Progenitor cell of endocrine pancreas (in vitro differentiated cells): ENCODE data around the gene PCID2. TPM values are rescaled to one million over a fixed set of nuclear protein-coding genes. Genes with fewer than 3 reads are reported as not detected.

Experiments used
- DNase-seq: peaks from one replicate; pipeline ENCODE4 v3.0.0; 2021; ENCODE audit warnings: low spot score; ENCODE audit not compliant: unreplicated experiment
- H3K27ac Mint-ChIP-seq: 2 replicates; pipeline ENCODE4 v1.8.0; 2021; ENCODE audit warnings: mild to moderate bottlenecking, moderate library complexity, mixed read lengths
- H3K27me3 Mint-ChIP-seq: 2 replicates; pipeline ENCODE4 v1.8.0; 2021; ENCODE audit warnings: mixed read lengths
- H3K36me3 Mint-ChIP-seq: 2 replicates; pipeline ENCODE4 v1.8.0; 2022; ENCODE audit warnings: mixed read lengths; ENCODE audit not compliant: insufficient read depth
- H3K4me1 Mint-ChIP-seq: 2 replicates; pipeline ENCODE4 v1.8.0; 2021; ENCODE audit warnings: low read depth, mixed read lengths
- H3K4me3 Mint-ChIP-seq: 2 replicates; pipeline ENCODE4 v1.8.0; 2021; ENCODE audit warnings: low read depth, mild to moderate bottlenecking, moderate library complexity, mixed read lengths
- H3K9me3 Mint-ChIP-seq: 2 replicates; pipeline ENCODE4 v1.8.0; 2021; ENCODE audit warnings: low read depth, mixed read lengths
- total RNA-seq: library from RNA; stranded (reverse); gene quantifications from 2 replicates; pipeline ENCODE4 v1.2.1, GENCODE V29; 2021
- TF ChIP-seq, protein P1 (sequence below): fragments of 200-600 bp; sonication (generic); IDR thresholded peaks from one replicate; pipeline ENCODE4 v1.5.0; 2021; ENCODE audit warnings: antibody characterized with exemption, mild to moderate bottlenecking; ENCODE audit not compliant: unreplicated experiment

PCID2 gene
- total RNA-seq, 1 donor from 2014 or later, result 58.7 TPM

DNA sequence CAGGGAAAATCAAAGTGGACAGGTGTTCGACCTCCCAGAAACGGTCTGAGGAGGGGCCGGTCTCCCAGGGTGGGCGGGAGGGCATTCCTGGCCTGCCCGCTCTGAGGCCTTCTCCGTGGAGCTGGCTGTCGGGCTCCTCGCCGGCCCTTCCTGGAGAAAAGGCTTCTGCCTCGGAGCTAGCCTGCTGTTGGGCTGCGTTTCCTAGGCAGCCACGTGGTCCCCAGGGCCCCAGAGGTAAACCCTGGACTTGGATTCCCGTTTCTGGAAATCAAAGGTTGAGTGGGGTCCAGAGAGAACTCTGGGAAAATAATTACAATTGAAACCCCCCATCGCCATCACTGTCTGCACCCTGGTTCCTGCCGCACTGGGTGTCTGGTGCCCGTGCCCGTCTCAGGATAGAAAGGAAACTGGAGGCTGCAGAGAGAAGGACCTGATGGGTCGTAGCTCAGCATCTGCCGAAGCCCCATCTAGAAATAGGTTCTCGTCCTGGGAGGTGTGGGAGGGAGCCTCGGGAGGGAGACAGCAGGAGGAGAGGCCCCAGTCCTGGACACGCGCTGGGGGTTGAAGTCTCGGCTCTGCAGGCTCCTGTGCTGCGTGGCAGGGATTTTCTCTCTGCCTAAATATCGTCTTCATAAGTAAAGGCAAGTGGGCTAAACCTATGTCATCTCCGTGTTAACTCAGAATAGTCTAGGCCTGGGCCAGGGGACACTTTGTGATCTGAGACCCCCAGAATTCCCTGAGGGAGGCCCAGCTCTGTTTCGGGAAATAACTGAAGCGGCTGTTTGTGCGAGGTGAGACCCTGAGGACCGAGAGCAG, 57.7 kb downstream of the PCID2 start:
- no peak for DNase-seq
- H3K4me1 Mint-ChIP-seq, result peaks cover 9% of the 10 kb centered on the region
- no peaks in the 10 kb centered on the region for H3K9me3 Mint-ChIP-seq
- peaks cover 23% of the 10 kb centered on the region for H3K27me3 Mint-ChIP-seq
- TF ChIP-seq, protein P1, sequence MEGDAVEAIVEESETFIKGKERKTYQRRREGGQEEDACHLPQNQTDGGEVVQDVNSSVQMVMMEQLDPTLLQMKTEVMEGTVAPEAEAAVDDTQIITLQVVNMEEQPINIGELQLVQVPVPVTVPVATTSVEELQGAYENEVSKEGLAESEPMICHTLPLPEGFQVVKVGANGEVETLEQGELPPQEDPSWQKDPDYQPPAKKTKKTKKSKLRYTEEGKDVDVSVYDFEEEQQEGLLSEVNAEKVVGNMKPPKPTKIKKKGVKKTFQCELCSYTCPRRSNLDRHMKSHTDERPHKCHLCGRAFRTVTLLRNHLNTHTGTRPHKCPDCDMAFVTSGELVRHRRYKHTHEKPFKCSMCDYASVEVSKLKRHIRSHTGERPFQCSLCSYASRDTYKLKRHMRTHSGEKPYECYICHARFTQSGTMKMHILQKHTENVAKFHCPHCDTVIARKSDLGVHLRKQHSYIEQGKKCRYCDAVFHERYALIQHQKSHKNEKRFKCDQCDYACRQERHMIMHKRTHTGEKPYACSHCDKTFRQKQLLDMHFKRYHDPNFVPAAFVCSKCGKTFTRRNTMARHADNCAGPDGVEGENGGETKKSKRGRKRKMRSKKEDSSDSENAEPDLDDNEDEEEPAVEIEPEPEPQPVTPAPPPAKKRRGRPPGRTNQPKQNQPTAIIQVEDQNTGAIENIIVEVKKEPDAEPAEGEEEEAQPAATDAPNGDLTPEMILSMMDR, result no peak
- H3K27ac Mint-ChIP-seq, result no peak overlapping the region
- H3K36me3 Mint-ChIP-seq, result peaks cover 2% of the 10 kb centered on the region
- no peak overlapping the region for H3K4me3 Mint-ChIP-seq

DNA sequence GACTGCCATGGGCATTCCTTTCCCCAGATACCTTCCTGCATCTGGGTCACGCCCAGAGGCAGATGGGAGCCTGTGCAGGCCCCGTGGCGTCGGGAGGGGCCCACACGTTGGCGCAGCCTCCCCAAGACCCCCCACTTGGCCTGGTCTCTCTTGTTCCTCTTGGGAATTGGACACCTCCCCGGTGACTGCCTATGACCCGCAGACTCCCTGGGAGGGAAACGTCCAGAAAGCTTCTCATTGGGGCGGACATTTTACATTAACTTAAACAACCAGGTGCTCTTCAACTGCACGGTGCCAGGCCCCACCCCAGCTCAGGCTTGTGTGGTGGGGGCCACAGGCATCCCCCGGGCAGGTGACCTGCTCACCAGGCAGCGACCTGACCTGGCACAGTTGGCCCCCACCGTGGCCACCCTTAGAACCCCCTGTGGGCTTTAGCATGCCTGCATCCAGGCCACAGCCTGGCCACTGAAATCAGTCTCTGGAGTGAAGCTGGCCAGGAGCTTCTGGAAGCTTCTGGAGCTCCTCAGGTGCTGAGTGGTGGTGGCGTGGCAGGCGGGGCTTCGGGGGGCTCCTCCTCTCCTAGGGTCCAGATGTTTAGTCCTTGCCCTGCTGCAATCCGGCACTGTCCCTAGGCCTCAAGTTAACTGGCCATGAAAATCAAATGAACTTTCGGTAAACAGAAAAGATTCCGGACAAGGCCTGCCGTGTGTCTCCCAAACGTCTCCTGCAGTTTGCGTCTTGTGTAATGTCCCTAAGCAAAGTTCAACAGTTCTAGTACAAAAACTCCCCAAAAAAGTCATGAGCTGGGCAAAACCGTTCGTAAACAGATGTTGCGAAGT, 58.5 kb downstream of the PCID2 start:
- H3K36me3 Mint-ChIP-seq, result peaks cover 2% of the 10 kb centered on the region
- TF ChIP-seq, protein P1, result no peak
- peaks cover 9% of the 10 kb centered on the region for H3K4me1 Mint-ChIP-seq
- DNase-seq, result no peak
- no peak overlapping the region for H3K4me3 Mint-ChIP-seq
- H3K9me3 Mint-ChIP-seq, result no peaks in the 10 kb centered on the region
- H3K27me3 Mint-ChIP-seq, result peaks cover 23% of the 10 kb centered on the region
- peak overlapping the region; percentile 59 for H3K27ac Mint-ChIP-seq

DNA sequence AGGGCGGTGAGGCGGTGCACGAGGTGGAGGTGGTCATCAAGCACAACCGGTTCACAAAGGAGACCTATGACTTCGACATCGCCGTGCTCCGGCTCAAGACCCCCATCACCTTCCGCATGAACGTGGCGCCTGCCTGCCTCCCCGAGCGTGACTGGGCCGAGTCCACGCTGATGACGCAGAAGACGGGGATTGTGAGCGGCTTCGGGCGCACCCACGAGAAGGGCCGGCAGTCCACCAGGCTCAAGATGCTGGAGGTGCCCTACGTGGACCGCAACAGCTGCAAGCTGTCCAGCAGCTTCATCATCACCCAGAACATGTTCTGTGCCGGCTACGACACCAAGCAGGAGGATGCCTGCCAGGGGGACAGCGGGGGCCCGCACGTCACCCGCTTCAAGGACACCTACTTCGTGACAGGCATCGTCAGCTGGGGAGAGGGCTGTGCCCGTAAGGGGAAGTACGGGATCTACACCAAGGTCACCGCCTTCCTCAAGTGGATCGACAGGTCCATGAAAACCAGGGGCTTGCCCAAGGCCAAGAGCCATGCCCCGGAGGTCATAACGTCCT, 59.4 kb downstream of the PCID2 start:
- Mint-ChIP-seq H3K4me1 (peaks cover 9% of the 10 kb centered on the region), H3K9me3 (no peaks in the 10 kb centered on the region), H3K36me3 (peaks cover 2% of the 10 kb centered on the region), H3K27me3 (peaks cover 23% of the 10 kb centered on the region), H3K4me3 (no peak overlapping the region), H3K27ac (no peak overlapping the region)
- DNase-seq, result no peak
- TF ChIP-seq, protein P1, result no peak

DNA sequence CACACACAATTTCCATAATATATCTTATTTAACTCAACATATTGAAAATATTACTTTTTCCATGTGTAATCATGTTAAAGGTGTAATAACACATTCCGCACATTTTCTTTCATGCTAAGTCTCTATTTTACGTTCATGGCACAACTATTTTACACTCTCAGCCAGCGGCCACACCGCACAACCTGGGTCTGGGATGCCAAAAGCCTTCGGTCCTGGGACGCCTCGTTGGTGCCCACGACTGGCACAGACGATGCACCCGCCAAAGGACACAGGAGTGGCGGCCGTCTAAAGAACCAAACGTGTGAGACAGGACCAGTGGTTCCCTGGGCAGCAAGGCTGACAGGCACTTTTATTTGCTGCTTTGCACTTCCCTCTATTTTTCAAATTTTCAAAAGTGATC, 60.1 kb downstream of the PCID2 start:
- TF ChIP-seq, protein P1, result no peak
- no peak overlapping the region for H3K27ac Mint-ChIP-seq
- H3K36me3 Mint-ChIP-seq, result peaks cover 2% of the 10 kb centered on the region

DNA sequence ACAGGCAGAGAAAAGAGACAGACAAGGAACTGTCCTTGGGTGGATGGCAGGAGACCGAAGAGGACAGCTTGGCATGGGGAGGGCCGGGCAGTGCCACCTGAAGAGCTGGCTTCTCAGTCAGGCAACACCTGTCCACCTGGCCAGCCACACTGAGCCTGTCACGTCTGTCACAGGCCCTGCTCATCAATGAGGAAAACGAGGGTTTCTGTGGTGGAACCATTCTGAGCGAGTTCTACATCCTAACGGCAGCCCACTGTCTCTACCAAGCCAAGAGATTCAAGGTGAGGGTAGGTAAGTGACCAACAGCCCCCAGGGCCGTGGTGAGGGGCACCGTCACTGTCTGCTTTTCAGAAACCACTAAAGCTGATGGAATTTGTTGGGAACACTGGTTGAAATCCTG, 61.3 kb downstream of the PCID2 start:
- peaks cover 2% of the 10 kb centered on the region for H3K36me3 Mint-ChIP-seq
- no peak for DNase-seq
- H3K27ac Mint-ChIP-seq, result no peak overlapping the region
- H3K4me3 Mint-ChIP-seq, result no peak overlapping the region
- TF ChIP-seq, protein P1, result no peak
- H3K27me3 Mint-ChIP-seq, result peaks cover 16% of the 10 kb centered on the region
- H3K9me3 Mint-ChIP-seq, result no peaks in the 10 kb centered on the region
- H3K4me1 Mint-ChIP-seq, result peaks cover 4% of the 10 kb centered on the region

More for the DNA sequence above, 60.1 kb downstream of the PCID2 start:
- peaks cover 23% of the 10 kb centered on the region for H3K27me3 Mint-ChIP-seq
- peaks cover 9% of the 10 kb centered on the region for H3K4me1 Mint-ChIP-seq
- DNase-seq, result no peak
- H3K4me3 Mint-ChIP-seq, result no peak overlapping the region
- no peaks in the 10 kb centered on the region for H3K9me3 Mint-ChIP-seq
